ENCODE results near the gene COMMD2.

COMMD2 gene

DNA sequence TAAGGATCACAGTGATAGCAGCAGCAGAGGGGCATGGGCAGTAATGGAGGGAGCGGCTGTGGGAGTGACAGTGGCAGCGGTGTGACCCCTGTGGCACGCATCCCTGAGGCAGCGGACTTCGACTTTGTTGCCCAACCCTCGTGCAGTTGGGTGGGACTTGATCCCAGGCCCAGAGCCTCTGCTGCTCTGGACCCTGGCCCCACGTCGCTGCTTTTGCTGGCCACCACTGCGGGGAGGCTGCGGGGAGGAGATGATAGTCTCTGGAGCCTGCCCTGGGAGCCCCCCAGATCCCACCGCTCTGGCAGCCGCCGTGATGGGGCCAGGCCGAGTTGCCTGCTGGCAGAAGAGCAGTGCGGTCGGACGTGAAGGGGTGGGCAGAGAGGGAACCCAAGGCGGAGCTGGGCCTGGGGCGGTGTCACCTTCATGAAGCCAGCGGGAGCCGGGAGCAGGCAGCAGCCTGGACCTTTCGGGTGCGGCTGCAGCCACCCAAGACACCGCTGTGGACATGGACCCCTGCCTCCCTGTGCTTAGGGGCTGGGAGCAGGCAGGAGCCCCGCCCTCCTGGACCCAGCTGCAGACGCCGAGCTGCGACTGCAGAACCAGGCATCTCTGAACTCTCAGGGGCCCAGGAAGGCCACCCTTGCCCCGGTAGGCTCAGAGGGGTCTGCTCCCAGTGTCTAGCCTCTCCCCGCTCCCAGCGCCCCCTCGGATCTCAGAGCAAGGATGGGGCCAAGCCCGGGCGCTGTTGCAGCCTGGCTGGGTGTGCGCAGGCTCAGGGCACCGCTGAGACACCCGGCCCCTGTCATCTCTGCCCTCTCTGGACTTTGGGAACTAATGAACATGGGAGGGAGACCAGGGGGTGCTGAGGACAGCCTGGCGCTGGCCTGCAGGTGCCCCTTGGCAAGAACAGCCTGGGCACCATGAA, 38.3 kb downstream of the COMMD2 start:
- TF ChIP-seq, protein P1, sequence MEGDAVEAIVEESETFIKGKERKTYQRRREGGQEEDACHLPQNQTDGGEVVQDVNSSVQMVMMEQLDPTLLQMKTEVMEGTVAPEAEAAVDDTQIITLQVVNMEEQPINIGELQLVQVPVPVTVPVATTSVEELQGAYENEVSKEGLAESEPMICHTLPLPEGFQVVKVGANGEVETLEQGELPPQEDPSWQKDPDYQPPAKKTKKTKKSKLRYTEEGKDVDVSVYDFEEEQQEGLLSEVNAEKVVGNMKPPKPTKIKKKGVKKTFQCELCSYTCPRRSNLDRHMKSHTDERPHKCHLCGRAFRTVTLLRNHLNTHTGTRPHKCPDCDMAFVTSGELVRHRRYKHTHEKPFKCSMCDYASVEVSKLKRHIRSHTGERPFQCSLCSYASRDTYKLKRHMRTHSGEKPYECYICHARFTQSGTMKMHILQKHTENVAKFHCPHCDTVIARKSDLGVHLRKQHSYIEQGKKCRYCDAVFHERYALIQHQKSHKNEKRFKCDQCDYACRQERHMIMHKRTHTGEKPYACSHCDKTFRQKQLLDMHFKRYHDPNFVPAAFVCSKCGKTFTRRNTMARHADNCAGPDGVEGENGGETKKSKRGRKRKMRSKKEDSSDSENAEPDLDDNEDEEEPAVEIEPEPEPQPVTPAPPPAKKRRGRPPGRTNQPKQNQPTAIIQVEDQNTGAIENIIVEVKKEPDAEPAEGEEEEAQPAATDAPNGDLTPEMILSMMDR (conservative IDR thresholded peaks at IDR 0.05; ENCODE audit: low read depth, low read length), result no peak
- no peak for DNase-seq (ENCODE audit: low read depth)
- no peak overlapping the region for H3K4me3 ChIP-seq (ENCODE audit: low read depth, low read length)

DNA sequence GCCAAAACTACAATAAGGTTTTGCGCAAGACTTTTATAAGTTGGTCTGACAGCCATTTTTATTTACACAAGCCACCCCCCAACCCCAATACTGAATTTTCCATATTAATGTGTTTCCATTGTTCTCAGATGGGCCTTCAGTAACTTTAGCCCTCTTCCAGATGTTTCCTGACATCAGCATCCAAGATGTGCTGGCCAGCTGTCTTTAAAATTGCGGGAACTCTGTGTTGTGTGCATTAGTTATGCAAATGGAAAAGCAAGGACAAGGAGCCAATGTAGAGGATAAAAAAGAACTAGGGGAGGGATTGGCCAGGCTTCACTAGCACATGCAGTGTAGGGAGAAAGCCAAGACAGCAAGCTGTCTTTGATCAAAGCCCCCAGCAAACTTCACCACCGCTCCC, 45.4 kb downstream of the COMMD2 start:
- TF ChIP-seq, protein P1 (conservative IDR thresholded peaks at IDR 0.05; ENCODE audit: low read depth, low read length), result no peak
- no peak overlapping the region for H3K4me3 ChIP-seq (ENCODE audit: low read depth, low read length)
- no peak for DNase-seq (ENCODE audit: low read depth)

DNA sequence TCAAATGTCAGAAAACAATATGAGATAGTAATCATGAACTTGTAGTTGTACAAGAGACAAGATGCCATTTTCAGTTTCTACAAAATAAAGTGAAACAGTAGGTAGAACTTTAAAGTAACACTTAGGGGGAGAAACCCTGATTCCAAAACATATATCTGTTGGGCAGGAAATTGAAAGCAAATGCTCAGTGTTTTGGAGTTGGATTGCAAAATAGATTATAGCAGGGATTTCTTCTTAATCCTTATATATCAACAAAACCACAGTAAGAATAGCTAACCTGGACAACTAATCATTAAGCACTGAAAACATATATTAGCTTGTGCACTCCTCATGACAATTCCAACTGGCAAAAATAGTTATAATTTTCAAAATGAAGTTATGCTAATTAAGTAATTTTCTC, 46.9 kb downstream of the COMMD2 start:
- H3K4me3 ChIP-seq (ENCODE audit: low read depth, low read length), result no peak overlapping the region
- DNase-seq (ENCODE audit: low read depth), result no peak
- TF ChIP-seq, protein P1 (conservative IDR thresholded peaks at IDR 0.05; ENCODE audit: low read depth, low read length), result no peak

DNA sequence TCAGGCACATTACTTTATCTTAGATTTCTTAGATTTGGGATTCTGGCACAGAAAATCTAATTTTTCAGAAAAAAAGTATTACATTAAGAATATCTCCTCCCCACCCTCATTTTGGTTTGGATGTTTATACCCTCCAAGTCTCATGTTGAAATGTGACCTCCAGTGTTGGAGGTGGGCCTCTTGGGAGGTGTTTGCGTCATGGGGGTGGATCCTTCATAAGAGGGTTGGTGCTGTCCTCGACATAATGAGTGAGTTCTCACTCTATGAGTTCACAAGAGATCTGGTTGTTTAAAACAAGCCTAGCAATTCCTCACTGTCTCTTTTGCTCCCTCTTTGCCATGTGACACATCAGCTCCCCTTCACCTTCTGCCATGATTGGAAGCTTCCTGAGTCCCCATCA, 48.8 kb downstream of the COMMD2 start:
- TF ChIP-seq, protein P1 (conservative IDR thresholded peaks at IDR 0.05; ENCODE audit: low read depth, low read length), result no peak
- peak; percentile 28 for DNase-seq (ENCODE audit: low read depth)
- no peak overlapping the region for H3K4me3 ChIP-seq (ENCODE audit: low read depth, low read length)

DNA sequence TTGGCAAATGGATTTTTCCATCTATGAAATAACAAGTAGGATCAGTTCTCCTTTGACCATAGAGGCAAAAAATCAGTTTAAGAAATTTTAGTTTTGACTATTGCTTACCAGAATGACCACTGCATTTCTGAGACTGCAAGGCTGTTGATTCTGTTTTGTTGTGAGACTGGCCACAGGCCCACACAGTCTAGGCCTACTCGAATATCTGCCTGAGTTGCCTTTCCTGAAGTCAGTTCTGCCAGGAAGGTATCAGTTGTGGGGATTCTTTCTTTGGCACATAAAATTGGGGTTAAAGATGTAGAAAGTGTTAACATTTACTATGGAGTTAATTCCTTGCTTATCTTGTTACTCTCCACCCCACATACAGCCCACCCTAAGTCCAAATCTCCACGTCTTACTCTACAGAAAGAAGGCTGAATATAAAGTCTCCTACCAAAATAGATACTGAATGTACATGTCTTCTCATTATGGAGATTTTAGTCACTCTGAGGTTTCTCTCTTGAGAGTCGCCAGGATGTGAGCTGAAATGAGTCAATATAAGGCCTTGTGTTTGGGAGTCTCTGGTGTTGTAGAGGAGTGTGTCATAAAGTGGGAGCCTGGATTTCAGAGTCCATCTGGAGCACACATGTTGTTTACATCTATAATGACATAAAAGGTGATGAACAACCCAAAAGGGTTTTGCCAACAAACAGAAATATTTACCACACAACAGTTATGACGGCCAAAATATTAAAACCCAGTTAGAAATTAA, 49.4 kb downstream of the COMMD2 start:
- H3K4me3 ChIP-seq (ENCODE audit: low read depth, low read length), result no peak overlapping the region
- DNase-seq (ENCODE audit: low read depth), result peak; percentile 82
- TF ChIP-seq, protein P1 (conservative IDR thresholded peaks at IDR 0.05; ENCODE audit: low read depth, low read length), result no peak

DNA sequence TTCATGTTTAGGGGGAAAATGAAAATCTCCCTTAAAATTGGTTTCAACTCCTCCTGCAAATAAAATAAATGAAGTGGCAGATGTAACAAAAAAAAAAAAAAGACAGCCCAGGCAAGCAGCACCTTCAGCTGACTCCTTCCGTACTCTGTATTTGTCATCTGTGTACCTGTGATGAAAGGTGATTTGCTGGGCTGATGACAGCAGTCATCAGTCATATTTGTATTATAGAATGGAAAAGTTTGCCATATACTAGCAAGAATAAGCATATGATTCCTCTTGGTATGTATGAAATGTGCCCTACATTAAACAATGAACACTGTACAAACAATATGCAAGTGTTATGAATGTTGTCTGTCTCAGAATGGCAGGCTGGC, 50.3 kb downstream of the COMMD2 start:
- DNase-seq (ENCODE audit: low read depth), result no peak
- TF ChIP-seq, protein P1 (conservative IDR thresholded peaks at IDR 0.05; ENCODE audit: low read depth, low read length), result no peak
- no peak overlapping the region for H3K4me3 ChIP-seq (ENCODE audit: low read depth, low read length)
